ENCODE results near the gene GDF2.

The GDF2 gene

GRCh38 chr10:47339186-47339735 lies 17.0 kb downstream of the GDF2 start:
- no peak for TF ChIP-seq CTCF (conservative IDR thresholded peaks at IDR 0.05; ENCODE audit: low read length)
- no peak overlapping the region for H3K4me3 ChIP-seq (ENCODE audit: low read length)
- no peak for DNase-seq (ENCODE audit: low read depth)

GRCh38 chr10:47339759-47340607 lies 17.7 kb downstream of the GDF2 start:
- no peak for TF ChIP-seq CTCF (conservative IDR thresholded peaks at IDR 0.05; ENCODE audit: low read length)
- DNase-seq (ENCODE audit: low read depth) = no peak
- H3K4me3 ChIP-seq (ENCODE audit: low read length) = no peak overlapping the region

- TF ChIP-seq CTCF (conservative IDR thresholded peaks at IDR 0.05; ENCODE audit: low read length) = peak; percentile 94
- H3K4me3 ChIP-seq (ENCODE audit: low read length) = no peak overlapping the region
- peak; percentile 42 for DNase-seq (ENCODE audit: low read depth)
Observed at GRCh38 chr10:47340608-47341170, 18.4 kb downstream of the GDF2 start.

- DNase-seq (ENCODE audit: low read depth) = no peak
- TF ChIP-seq CTCF (conservative IDR thresholded peaks at IDR 0.05; ENCODE audit: low read length) = no peak
- no peak overlapping the region for H3K4me3 ChIP-seq (ENCODE audit: low read length)
Observed at GRCh38 chr10:47344996-47345870, 23.0 kb downstream of the GDF2 start.

- TF ChIP-seq CTCF (conservative IDR thresholded peaks at IDR 0.05; ENCODE audit: low read length) = no peak
- H3K4me3 ChIP-seq (ENCODE audit: low read length) = no peak overlapping the region
- DNase-seq (ENCODE audit: low read depth) = no peak
Observed at GRCh38 chr10:47346581-47347302, 24.5 kb downstream of the GDF2 start.

- DNase-seq (ENCODE audit: low read depth) = no peak
- TF ChIP-seq CTCF (conservative IDR thresholded peaks at IDR 0.05; ENCODE audit: low read length) = no peak
- H3K4me3 ChIP-seq (ENCODE audit: low read length) = no peak overlapping the region
Observed at GRCh38 chr10:47347303-47347675, 25.0 kb downstream of the GDF2 start.

Data from AG10803 (cell line).